ENCODE results near the gene TBCCD1. TPM values are rescaled to one million over a fixed set of nuclear protein-coding genes. Genes with fewer than 3 reads are reported as not detected.

The TBCCD1 gene
- polyA plus RNA-seq, 1 donor: 25.9 TPM

Other genes with a start within 250 kb of the TBCCD1 start
- gene DGKG, start 205.1 kb downstream of the TBCCD1 start, polyA plus RNA-seq (ENCODE audit: insufficient read length): 0.43 TPM
- gene CRYGS, start 23.0 kb downstream of the TBCCD1 start, polyA plus RNA-seq (ENCODE audit: insufficient read length): 11.6 TPM
- gene DNAJB11, start 3.4 kb upstream of the TBCCD1 start, polyA plus RNA-seq (ENCODE audit: insufficient read length): 74.6 TPM
- gene AHSG, start 45.7 kb upstream of the TBCCD1 start, polyA plus RNA-seq (ENCODE audit: insufficient read length): 0.62 TPM
- gene FETUB, start 73.1 kb upstream of the TBCCD1 start, polyA plus RNA-seq (ENCODE audit: insufficient read length): 0.28 TPM
- 2.0 TPM for gene HRG, start 98.7 kb upstream of the TBCCD1 start, polyA plus RNA-seq (ENCODE audit: insufficient read length)
- 56.9 TPM for gene KNG1, start 150.0 kb upstream of the TBCCD1 start, polyA plus RNA-seq (ENCODE audit: insufficient read length)
- gene EIF4A2, start 216.2 kb upstream of the TBCCD1 start, polyA plus RNA-seq (ENCODE audit: insufficient read length): 869 TPM
- 74.0 TPM for gene RFC4, start 239.1 kb upstream of the TBCCD1 start, polyA plus RNA-seq (ENCODE audit: insufficient read length)